HEK293 (cell line): ENCODE data around the gene MEAF6.

Source experiments
- CTCF ChIA-PET: fragments of 350-600 bp; formaldehyde crosslinking; extraction: SDS; loops from one replicate; lab custom pipeline; 2021; ENCODE audit warnings: antibody characterized with exemption; lab: Yijun Ruan, JAX
- POLR2A ChIA-PET: fragments of 300-600 bp; formaldehyde crosslinking; extraction: SDS; loops from one replicate; lab custom pipeline; 2020; ENCODE audit warnings: antibody characterized with exemption, inconsistent platforms; lab: Yijun Ruan, JAX
- H3K27ac ChIP-seq: fragments of 200-500 bp; sonication (Bioruptor generic); 2 replicates; pipeline ENCODE4 v1.5.1; 2014; ENCODE audit warnings: low read depth, low read length, control low read depth, inconsistent platforms; ENCODE audit errors: extremely low read depth
- H3K36me3 ChIP-seq, 2 experiments: fragments of 200-500 bp in 1 of 2; sonication (Bioruptor generic) in 1 of 2; 1 replicate in 1 of 2; 2 replicates in 1 of 2; pipeline ENCODE4 v1.5.1; 2014 to 2017; ENCODE audit warnings: inconsistent platforms in 2 of 2, low read length in 2 of 2; ENCODE audit not compliant: control insufficient read depth in 2 of 2, insufficient read depth in 1 of 2
- H3K4me1 ChIP-seq: fragments of 200-500 bp; sonication (Bioruptor generic); 2 replicates; pipeline ENCODE4 v1.5.1; 2014; ENCODE audit warnings: mild to moderate bottlenecking, low read length, inconsistent platforms; ENCODE audit not compliant: control insufficient read depth, insufficient read depth
- H3K4me3 ChIP-seq: 2 replicates; pipeline ENCODE4 v1.5.1; 2011; ENCODE audit warnings: low read depth, mild to moderate bottlenecking, control low read depth, low read length, moderate library complexity
- H3K9me3 ChIP-seq: fragments of 200-500 bp; sonication (Bioruptor generic); 2 replicates; pipeline ENCODE4 v1.5.1; 2014; ENCODE audit warnings: low read depth, low read length, inconsistent platforms; ENCODE audit not compliant: control insufficient read depth, insufficient read depth
- GLI4 ChIP-seq: fragments of 450-650 bp; formaldehyde crosslinking; IDR thresholded peaks from 2 replicates; pipeline ENCODE4 v1.5.1; 2016; ENCODE audit warnings: missing biosample characterization, missing genetic modification characterization
- KLF7 ChIP-seq: fragments of 450-650 bp; formaldehyde crosslinking; IDR thresholded peaks from 2 replicates; pipeline ENCODE4 v1.5.1; 2016; ENCODE audit warnings: missing biosample characterization, missing genetic modification characterization, borderline replicate concordance
- ZEB2 ChIP-seq: fragments of 450-650 bp; formaldehyde crosslinking; IDR thresholded peaks from 2 replicates; pipeline ENCODE4 v1.5.1; 2016; ENCODE audit warnings: missing biosample characterization, missing genetic modification characterization
- ZNF10 ChIP-seq: fragments of 450-650 bp; formaldehyde crosslinking; IDR thresholded peaks from 2 replicates; pipeline ENCODE4 v1.5.1; 2017; ENCODE audit warnings: missing biosample characterization, missing genetic modification characterization
- ZNF112 ChIP-seq: fragments of 450-650 bp; formaldehyde crosslinking; IDR thresholded peaks from 2 replicates; pipeline ENCODE4 v1.5.0; 2017; ENCODE audit warnings: missing biosample characterization, missing genetic modification characterization
- ZNF121 ChIP-seq: fragments of 450-650 bp; formaldehyde crosslinking; IDR thresholded peaks from 2 replicates; pipeline ENCODE4 v1.5.1; 2016; ENCODE audit warnings: missing biosample characterization, missing genetic modification characterization
- ZNF138 ChIP-seq: fragments of 450-650 bp; formaldehyde crosslinking; IDR thresholded peaks from 2 replicates; pipeline ENCODE4 v1.5.1; 2016; ENCODE audit warnings: missing biosample characterization, missing genetic modification characterization, borderline replicate concordance
- ZNF350 ChIP-seq: fragments of 450-650 bp; formaldehyde crosslinking; IDR thresholded peaks from 2 replicates; pipeline ENCODE4 v1.5.0; 2017; ENCODE audit warnings: missing biosample characterization, mild to moderate bottlenecking, missing genetic modification characterization
- ZNF394 ChIP-seq: fragments of 450-650 bp; formaldehyde crosslinking; IDR thresholded peaks from 2 replicates; pipeline ENCODE4 v1.5.1; 2016; ENCODE audit warnings: missing biosample characterization, missing genetic modification characterization, mild to moderate bottlenecking, moderate library complexity, borderline replicate concordance
- ZNF530 ChIP-seq: fragments of 450-650 bp; formaldehyde crosslinking; IDR thresholded peaks from 2 replicates; pipeline ENCODE4 v1.5.1; 2016; ENCODE audit warnings: low read depth, missing biosample characterization, missing genetic modification characterization
- ZNF571 ChIP-seq: fragments of 450-650 bp; formaldehyde crosslinking; IDR thresholded peaks from 2 replicates; pipeline ENCODE4 v1.5.0; 2017; ENCODE audit warnings: missing biosample characterization, missing genetic modification characterization
- ZNF747 ChIP-seq: fragments of 450-650 bp; formaldehyde crosslinking; IDR thresholded peaks from 2 replicates; pipeline ENCODE4 v1.5.1; 2016; ENCODE audit warnings: missing biosample characterization, missing genetic modification characterization
- ZNF785 ChIP-seq: fragments of 450-650 bp; formaldehyde crosslinking; IDR thresholded peaks from 2 replicates; pipeline ENCODE4 v1.5.1; 2016; ENCODE audit warnings: missing biosample characterization, missing genetic modification characterization
- TF ChIP-seq, protein P1 (sequence below): fragments of 450-650 bp; formaldehyde crosslinking; IDR thresholded peaks from 2 replicates; pipeline ENCODE4 v1.5.1; 2016; ENCODE audit warnings: missing biosample characterization, missing genetic modification characterization
- TF ChIP-seq, protein P2 (sequence below): fragments of 450-650 bp; IDR thresholded peaks from 2 replicates; pipeline ENCODE4 v1.5.1; 2018; ENCODE audit warnings: missing biosample characterization, mild to moderate bottlenecking, missing genetic modification characterization
- TF ChIP-seq, protein P3 (sequence below): fragments of 450-650 bp; formaldehyde crosslinking; IDR thresholded peaks from 2 replicates; pipeline ENCODE4 v1.5.1; 2016; ENCODE audit warnings: missing biosample characterization, missing genetic modification characterization
- TF ChIP-seq, protein P4 (sequence below): fragments of 450-650 bp; formaldehyde crosslinking; IDR thresholded peaks from 2 replicates; pipeline ENCODE4 v1.5.1; 2016; ENCODE audit warnings: missing biosample characterization, missing genetic modification characterization
- TF ChIP-seq, protein P5 (sequence below): fragments of 450-650 bp; formaldehyde crosslinking; IDR thresholded peaks from 2 replicates; pipeline ENCODE4 v1.5.1; 2016; ENCODE audit warnings: missing biosample characterization, missing genetic modification characterization, low read depth
- TF ChIP-seq, protein P6 (sequence below): fragments of 450-650 bp; formaldehyde crosslinking; IDR thresholded peaks from 2 replicates; pipeline ENCODE4 v1.5.0; 2017; ENCODE audit warnings: missing biosample characterization, missing genetic modification characterization, borderline replicate concordance

MEAF6 gene

DNA sequence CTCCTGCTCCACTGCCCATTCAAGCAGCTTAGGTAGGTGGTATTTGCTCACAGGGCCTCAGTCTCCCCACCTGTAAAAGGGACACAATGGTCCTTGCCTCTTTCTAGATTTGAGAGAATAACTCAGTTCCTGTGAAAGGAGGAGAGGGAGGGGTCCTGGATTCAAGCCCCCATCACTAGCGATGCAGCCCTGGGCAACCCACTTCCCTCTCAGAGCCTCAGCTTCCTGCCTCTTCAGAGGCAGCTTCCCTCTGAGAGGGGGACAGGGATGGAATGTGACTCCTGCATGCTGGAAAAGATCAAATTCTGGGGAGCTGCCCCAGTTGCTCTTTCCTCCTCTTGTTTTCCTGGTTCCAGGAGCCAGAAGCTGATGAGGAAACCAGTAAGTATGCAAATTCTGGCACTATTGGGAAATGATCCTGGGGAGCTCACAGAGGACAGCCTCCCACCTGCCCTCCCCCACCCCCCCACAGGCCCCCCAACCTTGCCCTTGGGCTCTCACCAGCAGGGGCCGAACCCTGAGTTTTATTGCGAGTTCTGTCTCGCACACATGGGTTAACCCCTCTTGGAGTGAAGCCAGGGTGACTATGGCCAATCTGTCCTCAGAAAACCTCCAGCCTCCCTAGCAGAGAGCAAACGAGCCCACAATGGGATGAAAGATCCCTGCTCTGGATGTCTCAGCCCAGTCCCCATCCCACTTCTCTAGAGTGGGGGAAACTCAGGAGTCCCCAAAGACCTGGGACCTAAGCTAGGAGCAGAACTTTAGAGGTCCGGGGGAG is 28.5 kb downstream of the MEAF6 start:
- H3K9me3 ChIP-seq, result no peaks in the 10 kb centered on the region
- no peak for TF ChIP-seq ZEB2
- TF ChIP-seq, protein P1, sequence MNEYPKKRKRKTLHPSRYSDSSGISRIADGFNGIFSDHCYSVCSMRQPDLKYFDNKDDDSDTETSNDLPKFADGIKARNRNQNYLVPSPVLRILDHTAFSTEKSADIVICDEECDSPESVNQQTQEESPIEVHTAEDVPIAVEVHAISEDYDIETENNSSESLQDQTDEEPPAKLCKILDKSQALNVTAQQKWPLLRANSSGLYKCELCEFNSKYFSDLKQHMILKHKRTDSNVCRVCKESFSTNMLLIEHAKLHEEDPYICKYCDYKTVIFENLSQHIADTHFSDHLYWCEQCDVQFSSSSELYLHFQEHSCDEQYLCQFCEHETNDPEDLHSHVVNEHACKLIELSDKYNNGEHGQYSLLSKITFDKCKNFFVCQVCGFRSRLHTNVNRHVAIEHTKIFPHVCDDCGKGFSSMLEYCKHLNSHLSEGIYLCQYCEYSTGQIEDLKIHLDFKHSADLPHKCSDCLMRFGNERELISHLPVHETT, result no peak
- H3K27ac ChIP-seq, result no peak overlapping the region
- CTCF ChIA-PET, result interaction anchor here (0.5 to 7.7 kb wide), 14 partner anchors 11 to 1469 kb away, joined by 3 to 154 read pairs (median 9); partner anchors contain the start of gene ZC3H12A
- POLR2A ChIA-PET, result interaction anchor here (0.9 to 5.8 kb wide), 5 partner anchors 11 to 204 kb away, joined by 3 to 43 read pairs (median 4); partner anchors contain the start of genes MEAF6 and ZC3H12A
- no peak overlapping the region for H3K4me3 ChIP-seq
- H3K36me3 ChIP-seq, result peaks cover 5 to 76% of the 10 kb centered on the region in 2 experiments; a peak in 2 of 3 replicates
- no peaks in the 10 kb centered on the region for H3K4me1 ChIP-seq

DNA sequence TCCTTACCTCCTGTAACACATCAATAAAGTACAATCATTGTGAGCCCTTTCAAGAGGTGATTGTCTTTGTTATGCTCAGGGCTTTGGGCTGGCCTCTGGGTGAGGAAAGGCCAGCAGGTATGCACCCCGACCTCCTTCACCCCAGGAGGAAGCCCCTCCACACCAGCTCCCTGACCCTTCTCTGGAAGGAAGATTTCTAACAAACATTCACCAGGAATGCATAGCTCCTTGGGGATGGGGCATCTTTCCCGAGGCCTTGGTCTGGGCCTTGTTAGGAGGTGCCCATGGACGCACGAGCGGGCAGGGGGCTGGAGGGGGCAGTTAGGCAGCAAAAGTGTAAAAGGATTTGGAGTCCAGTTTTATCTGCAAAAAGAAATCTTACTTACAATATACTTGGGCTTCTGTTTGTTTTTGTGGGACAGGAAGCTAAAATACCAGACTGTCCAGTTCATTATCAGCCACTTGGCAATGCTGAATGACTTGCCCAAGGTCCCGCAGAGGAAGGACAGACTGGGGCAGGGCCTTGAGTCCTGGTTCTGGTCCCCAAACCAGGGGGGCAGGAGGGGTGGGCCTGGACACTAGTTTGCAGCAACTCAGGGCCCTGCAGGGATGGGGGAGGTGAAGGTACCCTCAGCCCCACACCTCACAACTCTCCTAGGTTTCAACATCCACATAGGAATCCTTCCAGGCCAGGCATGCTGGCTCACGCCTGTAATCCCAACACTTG is 30.1 kb downstream of the MEAF6 start:
- Histone ChIP-seq H3K4me1 (no peaks in the 10 kb centered on the region), H3K9me3 (no peaks in the 10 kb centered on the region), H3K36me3 (peaks cover 4 to 83% of the 10 kb centered on the region in 2 experiments; a peak in 2 of 3 replicates), H3K4me3 (no peak overlapping the region), H3K27ac (no peak overlapping the region)
- CTCF ChIA-PET, result interaction anchor here (0.6 to 7.7 kb wide), 4 partner anchors 10 to 183 kb away, joined by 3 to 154 read pairs (median 65); partner anchors contain the start of gene ZC3H12A
- POLR2A ChIA-PET, result interaction anchor here (5.8 kb wide), 1 partner anchor 9 kb away, joined by 43 read pairs; the partner anchor contains the start of gene ZC3H12A
- TF ChIP-seq ZNF530 (tag by site-specific recombination) (no peak), ZNF394 (tag by site-specific recombination) (no peak), ZNF138 (tag by site-specific recombination) (no peak), ZNF785 (tag by site-specific recombination) (no peak), ZNF112 (tag by site-specific recombination) (no peak), KLF7 (tag by site-specific recombination) (no peak), ZNF10 (tag by site-specific recombination) (no peak), GLI4 (tag by site-specific recombination) (no peak), ZNF121 (tag by site-specific recombination) (no peak), ZNF571 (tag by site-specific recombination) (no peak), ZNF350 (no peak), ZNF747 (no peak)
- TF ChIP-seq, protein P2, sequence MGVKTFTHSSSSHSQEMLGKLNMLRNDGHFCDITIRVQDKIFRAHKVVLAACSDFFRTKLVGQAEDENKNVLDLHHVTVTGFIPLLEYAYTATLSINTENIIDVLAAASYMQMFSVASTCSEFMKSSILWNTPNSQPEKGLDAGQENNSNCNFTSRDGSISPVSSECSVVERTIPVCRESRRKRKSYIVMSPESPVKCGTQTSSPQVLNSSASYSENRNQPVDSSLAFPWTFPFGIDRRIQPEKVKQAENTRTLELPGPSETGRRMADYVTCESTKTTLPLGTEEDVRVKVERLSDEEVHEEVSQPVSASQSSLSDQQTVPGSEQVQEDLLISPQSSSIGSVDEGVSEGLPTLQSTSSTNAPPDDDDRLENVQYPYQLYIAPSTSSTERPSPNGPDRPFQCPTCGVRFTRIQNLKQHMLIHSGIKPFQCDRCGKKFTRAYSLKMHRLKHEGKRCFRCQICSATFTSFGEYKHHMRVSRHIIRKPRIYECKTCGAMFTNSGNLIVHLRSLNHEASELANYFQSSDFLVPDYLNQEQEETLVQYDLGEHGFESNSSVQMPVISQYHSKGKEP (tag by site-specific recombination), result no peak
- TF ChIP-seq, protein P3, sequence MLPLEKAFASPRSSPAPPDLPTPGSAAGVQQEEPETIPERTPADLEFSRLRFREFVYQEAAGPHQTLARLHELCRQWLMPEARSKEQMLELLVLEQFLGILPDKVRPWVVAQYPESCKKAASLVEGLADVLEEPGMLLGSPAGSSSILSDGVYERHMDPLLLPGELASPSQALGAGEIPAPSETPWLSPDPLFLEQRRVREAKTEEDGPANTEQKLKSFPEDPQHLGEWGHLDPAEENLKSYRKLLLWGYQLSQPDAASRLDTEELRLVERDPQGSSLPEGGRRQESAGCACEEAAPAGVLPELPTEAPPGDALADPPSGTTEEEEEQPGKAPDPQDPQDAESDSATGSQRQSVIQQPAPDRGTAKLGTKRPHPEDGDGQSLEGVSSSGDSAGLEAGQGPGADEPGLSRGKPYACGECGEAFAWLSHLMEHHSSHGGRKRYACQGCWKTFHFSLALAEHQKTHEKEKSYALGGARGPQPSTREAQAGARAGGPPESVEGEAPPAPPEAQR (tag by site-specific recombination), result no peak
- TF ChIP-seq, protein P4, sequence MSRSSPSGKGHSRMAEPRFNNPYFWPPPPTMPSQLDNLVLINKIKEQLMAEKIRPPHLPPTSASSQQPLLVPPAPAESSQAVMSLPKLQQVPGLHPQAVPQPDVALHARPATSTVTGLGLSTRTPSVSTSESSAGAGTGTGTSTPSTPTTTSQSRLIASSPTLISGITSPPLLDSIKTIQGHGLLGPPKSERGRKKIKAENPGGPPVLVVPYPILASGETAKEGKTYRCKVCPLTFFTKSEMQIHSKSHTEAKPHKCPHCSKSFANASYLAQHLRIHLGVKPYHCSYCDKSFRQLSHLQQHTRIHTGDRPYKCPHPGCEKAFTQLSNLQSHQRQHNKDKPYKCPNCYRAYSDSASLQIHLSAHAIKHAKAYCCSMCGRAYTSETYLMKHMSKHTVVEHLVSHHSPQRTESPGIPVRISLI (tag by site-specific recombination), result no peak
- TF ChIP-seq, protein P5, sequence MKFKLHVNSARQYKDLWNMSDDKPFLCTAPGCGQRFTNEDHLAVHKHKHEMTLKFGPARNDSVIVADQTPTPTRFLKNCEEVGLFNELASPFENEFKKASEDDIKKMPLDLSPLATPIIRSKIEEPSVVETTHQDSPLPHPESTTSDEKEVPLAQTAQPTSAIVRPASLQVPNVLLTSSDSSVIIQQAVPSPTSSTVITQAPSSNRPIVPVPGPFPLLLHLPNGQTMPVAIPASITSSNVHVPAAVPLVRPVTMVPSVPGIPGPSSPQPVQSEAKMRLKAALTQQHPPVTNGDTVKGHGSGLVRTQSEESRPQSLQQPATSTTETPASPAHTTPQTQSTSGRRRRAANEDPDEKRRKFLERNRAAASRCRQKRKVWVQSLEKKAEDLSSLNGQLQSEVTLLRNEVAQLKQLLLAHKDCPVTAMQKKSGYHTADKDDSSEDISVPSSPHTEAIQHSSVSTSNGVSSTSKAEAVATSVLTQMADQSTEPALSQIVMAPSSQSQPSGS, result no peak
- TF ChIP-seq, protein P6, sequence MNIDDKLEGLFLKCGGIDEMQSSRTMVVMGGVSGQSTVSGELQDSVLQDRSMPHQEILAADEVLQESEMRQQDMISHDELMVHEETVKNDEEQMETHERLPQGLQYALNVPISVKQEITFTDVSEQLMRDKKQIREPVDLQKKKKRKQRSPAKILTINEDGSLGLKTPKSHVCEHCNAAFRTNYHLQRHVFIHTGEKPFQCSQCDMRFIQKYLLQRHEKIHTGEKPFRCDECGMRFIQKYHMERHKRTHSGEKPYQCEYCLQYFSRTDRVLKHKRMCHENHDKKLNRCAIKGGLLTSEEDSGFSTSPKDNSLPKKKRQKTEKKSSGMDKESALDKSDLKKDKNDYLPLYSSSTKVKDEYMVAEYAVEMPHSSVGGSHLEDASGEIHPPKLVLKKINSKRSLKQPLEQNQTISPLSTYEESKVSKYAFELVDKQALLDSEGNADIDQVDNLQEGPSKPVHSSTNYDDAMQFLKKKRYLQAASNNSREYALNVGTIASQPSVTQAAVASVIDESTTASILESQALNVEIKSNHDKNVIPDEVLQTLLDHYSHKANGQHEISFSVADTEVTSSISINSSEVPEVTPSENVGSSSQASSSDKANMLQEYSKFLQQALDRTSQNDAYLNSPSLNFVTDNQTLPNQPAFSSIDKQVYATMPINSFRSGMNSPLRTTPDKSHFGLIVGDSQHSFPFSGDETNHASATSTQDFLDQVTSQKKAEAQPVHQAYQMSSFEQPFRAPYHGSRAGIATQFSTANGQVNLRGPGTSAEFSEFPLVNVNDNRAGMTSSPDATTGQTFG (tag by site-specific recombination), result no peak
